Stomach smooth muscle (tissue), 2 donors: ENCODE measurements around the gene SETD1B.
A peak's percentile ranks its signal among the peaks of the same experiment; 100 is the strongest.

Experiments used
- H3K27ac ChIP-seq: one replicate; pipeline ENCODE4 v1.7.0; 2013; ENCODE audit warnings: mild to moderate bottlenecking, low read length, inconsistent platforms
- H3K27me3 ChIP-seq, 2 donors: one replicate each; pipeline ENCODE4 v1.7.0; 2013; ENCODE audit warnings: low read length in 2 of 2; ENCODE audit not compliant: insufficient read depth in 2 of 2, control insufficient read depth in 1 of 2
- H3K36me3 ChIP-seq, 2 donors: one replicate each; pipeline ENCODE4 v1.7.0; 2013; ENCODE audit warnings: low read length in 2 of 2; ENCODE audit not compliant: control insufficient read depth in 2 of 2, insufficient read depth in 2 of 2
- H3K4me1 ChIP-seq: one replicate; pipeline ENCODE4 v1.7.0; 2013; ENCODE audit warnings: low read length; ENCODE audit not compliant: control insufficient read depth, insufficient read depth
- H3K4me3 ChIP-seq, 2 donors: one replicate each; pipeline ENCODE4 v1.7.0; 2013; ENCODE audit warnings: low read length in 2 of 2
- H3K9ac ChIP-seq, 2 donors: one replicate each; pipeline ENCODE4 v1.7.0; 2013; ENCODE audit warnings: low read length in 2 of 2, mild to moderate bottlenecking in 1 of 2
- H3K9me3 ChIP-seq, 2 donors: one replicate each; pipeline ENCODE4 v1.7.0; 2013; ENCODE audit warnings: low read length in 2 of 2; ENCODE audit not compliant: control insufficient read depth in 2 of 2
- donor health status: healthy.
- donor health status: Pancreatic carcinoma.

Gene SETD1B

GRCh38 chr12:121811434-121812319 lies 7.9 kb downstream of the SETD1B start:
- Histone ChIP-seq H3K9me3 (no peaks in the 10 kb centered on the region), H3K4me1 (peaks cover 48% of the 10 kb centered on the region), H3K27ac (peak overlapping the region; percentile 58), H3K9ac (peak overlapping the region; percentile 39 to 64), H3K4me3 (peak overlapping the region; percentile 77 to 89), H3K27me3 (no peaks in the 10 kb centered on the region), H3K36me3 (peaks cover 16 to 39% of the 10 kb centered on the region in 2 donors)

- H3K9ac ChIP-seq, result peak overlapping the region; percentile 39 to 64
- H3K4me3 ChIP-seq, result peak overlapping the region; percentile 77 to 89
- H3K27ac ChIP-seq, result peak overlapping the region; percentile 18
- no peaks in the 10 kb centered on the region for H3K27me3 ChIP-seq
- H3K9me3 ChIP-seq, result no peaks in the 10 kb centered on the region
- H3K4me1 ChIP-seq, result peaks cover 42% of the 10 kb centered on the region
- H3K36me3 ChIP-seq, result peaks cover 22 to 46% of the 10 kb centered on the region in 2 donors
These were observed 8.6 kb downstream of the SETD1B start for GRCh38 chr12:121812320-121812871.

- Histone ChIP-seq H3K36me3 (peaks cover 30 to 51% of the 10 kb centered on the region in 2 donors), H3K9ac (no peak overlapping the region), H3K9me3 (no peaks in the 10 kb centered on the region), H3K4me1 (peaks cover 36% of the 10 kb centered on the region), H3K4me3 (peak overlapping the region; percentile 77 to 89), H3K27me3 (no peaks in the 10 kb centered on the region), H3K27ac (no peak overlapping the region)
These were observed 9.4 kb downstream of the SETD1B start for GRCh38 chr12:121812921-121813896.

- H3K36me3 ChIP-seq, result peaks cover 30 to 47% of the 10 kb centered on the region in 2 donors
- no peak overlapping the region for H3K4me3 ChIP-seq
- peaks cover 35% of the 10 kb centered on the region for H3K4me1 ChIP-seq
- H3K27ac ChIP-seq, result no peak overlapping the region
- H3K9ac ChIP-seq, result no peak overlapping the region
- H3K27me3 ChIP-seq, result no peaks in the 10 kb centered on the region
- H3K9me3 ChIP-seq, result no peaks in the 10 kb centered on the region
These were observed 10.1 kb downstream of the SETD1B start for GRCh38 chr12:121813951-121814350.

GRCh38 chr12:121814429-121815119 lies 10.8 kb downstream of the SETD1B start:
- Histone ChIP-seq H3K9ac (no peak overlapping the region), H3K36me3 (peaks cover 30 to 46% of the 10 kb centered on the region in 2 donors), H3K27me3 (no peaks in the 10 kb centered on the region), H3K9me3 (no peaks in the 10 kb centered on the region), H3K27ac (no peak overlapping the region), H3K4me1 (peaks cover 35% of the 10 kb centered on the region), H3K4me3 (no peak overlapping the region)

GRCh38 chr12:121815263-121815662 lies 11.5 kb downstream of the SETD1B start:
- Histone ChIP-seq H3K27me3 (no peaks in the 10 kb centered on the region), H3K36me3 (peaks cover 37 to 46% of the 10 kb centered on the region in 2 donors), H3K9ac (no peak overlapping the region), H3K27ac (no peak overlapping the region), H3K4me3 (no peak overlapping the region), H3K4me1 (peaks cover 35% of the 10 kb centered on the region), H3K9me3 (no peaks in the 10 kb centered on the region)

GRCh38 chr12:121816925-121817647 lies 13.3 kb downstream of the SETD1B start:
- no peaks in the 10 kb centered on the region for H3K9me3 ChIP-seq
- no peaks in the 10 kb centered on the region for H3K27me3 ChIP-seq
- H3K4me1 ChIP-seq, result peaks cover 16% of the 10 kb centered on the region
- no peak overlapping the region for H3K4me3 ChIP-seq
- peaks cover 39 to 43% of the 10 kb centered on the region in 2 donors for H3K36me3 ChIP-seq
- H3K27ac ChIP-seq, result no peak overlapping the region
- no peak overlapping the region for H3K9ac ChIP-seq

GRCh38 chr12:121817648-121818043 lies 13.8 kb downstream of the SETD1B start:
- Histone ChIP-seq H3K4me3 (no peak overlapping the region), H3K36me3 (peaks cover 39 to 45% of the 10 kb centered on the region in 2 donors), H3K27me3 (no peaks in the 10 kb centered on the region), H3K9me3 (no peaks in the 10 kb centered on the region), H3K27ac (no peak overlapping the region), H3K9ac (no peak overlapping the region), H3K4me1 (peaks cover 11% of the 10 kb centered on the region)

GRCh38 chr12:121819212-121819949 lies 15.6 kb downstream of the SETD1B start:
- Histone ChIP-seq H3K36me3 (peaks cover 47 to 49% of the 10 kb centered on the region in 2 donors), H3K27ac (no peak overlapping the region), H3K9me3 (no peaks in the 10 kb centered on the region), H3K9ac (no peak overlapping the region), H3K4me1 (no peaks in the 10 kb centered on the region), H3K27me3 (no peaks in the 10 kb centered on the region), H3K4me3 (no peak overlapping the region)
